T-cell (primary cell): ENCODE data around the gene ATG101. TPM values are rescaled to one million over a fixed set of nuclear protein-coding genes. Genes with fewer than 3 reads are reported as not detected.

Experiments
- ATAC-seq, 4 experiments: fragments of 200-7000 bp in 3 of 4; fragments of 150-1000 bp in 1 of 4; cut with Tn5 transposase; replicated peaks in 1 of 4; 1 replicate in 3 of 4; 2 replicates in 1 of 4; pipeline ENCODE4 v1.10.0; 2021; ENCODE audit warnings: moderate library complexity in 3 of 4, mild to moderate bottlenecking in 2 of 4, moderate number of reproducible peaks in 1 of 4
- CTCF ChIA-PET, 2 donors: fragments of 300-600 bp; sonication (Branson Sonifier 250); formaldehyde crosslinking; loops; one replicate each; lab custom pipeline; 2022; ENCODE audit warnings: antibody characterized with exemption in 2 of 2; lab: Charles Lee
- POLR2A ChIA-PET, 2 donors: fragments of 300-600 bp; sonication (Branson Sonifier 250); formaldehyde crosslinking; loops; one replicate each; lab custom pipeline; 2022; ENCODE audit warnings: antibody characterized with exemption in 2 of 2; lab: Charles Lee
- DNase-seq, 35 experiments: peaks; one replicate each; pipeline versions ENCODE4 v3.0.0 to v3.0.0-alpha.2; 2013 to 2023
- H3K27ac ChIP-seq: one replicate; pipeline ENCODE4 v1.5.1; 2013; ENCODE audit warnings: low read length
- H3K27me3 ChIP-seq, 2 experiments: replicated peaks in 1 of 2; 1 replicate in 1 of 2; 2 replicates in 1 of 2; pipeline versions ENCODE4 v1.6.1 to v1.7.0; 2013; ENCODE audit warnings: low read length in 1 of 2, mixed read lengths in 1 of 2; ENCODE audit not compliant: control insufficient read depth in 2 of 2, insufficient read depth in 2 of 2; ENCODE audit errors: extremely low read depth in 1 of 2
- H3K36me3 ChIP-seq, 2 donors: 1 replicate in 1 of 2; 2 replicates in 1 of 2; pipeline versions ENCODE4 v1.6.1 to v1.7.0; 2013; ENCODE audit warnings: low read length in 1 of 2; ENCODE audit not compliant: control insufficient read depth in 2 of 2, insufficient read depth in 1 of 2; ENCODE audit errors: extremely low read depth in 1 of 2
- H3K4me1 ChIP-seq, 2 experiments: 1 replicate in 1 of 2; 2 replicates in 1 of 2; pipeline versions ENCODE4 v1.6.1 to v1.7.0; 2013; ENCODE audit warnings: low read length in 2 of 2, mixed read lengths in 1 of 2; ENCODE audit not compliant: insufficient read depth in 2 of 2, control insufficient read depth in 1 of 2; ENCODE audit errors: extremely low read depth in 1 of 2
- H3K4me3 ChIP-seq, 2 donors: 1 replicate in 1 of 2; 2 replicates in 1 of 2; pipeline versions ENCODE4 v1.5.1 to v1.7.0; 2013; ENCODE audit warnings: mild to moderate bottlenecking in 2 of 2, low read length in 1 of 2, moderate library complexity in 1 of 2; ENCODE audit not compliant: control insufficient read depth in 1 of 2; ENCODE audit errors: extremely low read depth in 1 of 2
- H3K9me3 ChIP-seq: 2 replicates; pipeline ENCODE4 v1.7.0; 2013
- H3K27ac Mint-ChIP-seq, 2 donors: one replicate each; pipeline ENCODE4 v1.8.0; 2020 to 2021; ENCODE audit warnings: mild to moderate bottlenecking in 2 of 2, mixed read lengths in 2 of 2
- H3K27me3 Mint-ChIP-seq, 2 donors: one replicate each; pipeline ENCODE4 v1.8.0; 2021 to 2022; ENCODE audit warnings: mixed read lengths in 2 of 2
- H3K36me3 Mint-ChIP-seq: one replicate; pipeline ENCODE4 v1.8.0; 2021; ENCODE audit warnings: mixed read lengths
- H3K4me1 Mint-ChIP-seq, 3 donors: one replicate each; pipeline ENCODE4 v1.8.0; 2020 to 2022; ENCODE audit warnings: mixed read lengths in 3 of 3, mild to moderate bottlenecking in 1 of 3
- H3K4me3 Mint-ChIP-seq, 3 donors: one replicate each; pipeline ENCODE4 v1.8.0; 2020 to 2022; ENCODE audit warnings: mild to moderate bottlenecking in 3 of 3, mixed read lengths in 3 of 3, moderate library complexity in 3 of 3
- H3K9me3 Mint-ChIP-seq, 3 donors: one replicate each; pipeline ENCODE4 v1.8.0; 2020 to 2022; ENCODE audit warnings: mixed read lengths in 3 of 3
- WGBS: methylation state at CpG from one replicate; pipeline ENCODE4 v1.1.5; 2013; ENCODE audit warnings: missing lambda C conversion rate; ENCODE audit not compliant: insufficient coverage; 5-methylcytosine and 5-hydroxymethylcytosine counted together
- total RNA-seq, 35 experiments: library from RNA in 6 of 35; stranded (reverse) in 6 of 35; fragments of 120-200 nt in 1 of 35; gene quantifications; one replicate each; pipeline versions ENCODE4 v1.2.1 to v1.2.4 and lab custom pipeline; 2013 to 2026

Gene ATG101
- total RNA-seq, 5 donors from 2014 or later (not counting 1 experiment from before 2014, with no cell fraction given): 24.8 to 30.3 (median 25.9) TPM

- DNase-seq (no peak), ATAC-seq (no peak)
- POLR2A ChIA-PET: no interaction called here
- Mint-ChIP-seq H3K4me1 (peaks cover 15 to 20% (median 15%) of the 10 kb centered on the region in 3 donors), H3K4me3 (no peak within 1 kb of the TSS), H3K27ac (no peak within 1 kb of the TSS), H3K36me3 (peaks cover 26% of the 10 kb centered on the region), H3K9me3 (no peaks in the 10 kb centered on the region), H3K27me3 (no peaks in the 10 kb centered on the region)
- peaks cover 6 to 28% of the 10 kb centered on the region in 2 experiments for H3K4me1 ChIP-seq
- peaks cover 0 to 4% of the 10 kb centered on the region in 2 experiments for H3K27me3 ChIP-seq
- peaks cover 17 to 38% of the 10 kb centered on the region in 2 donors for H3K36me3 ChIP-seq
- CTCF ChIA-PET: interaction anchor here (0.5 to 3.5 kb wide), 3 partner anchors 54 to 102 kb away, joined by 3 to 31 read pairs (median 4); no protein-coding TSS in a partner anchor
- no peaks in the 10 kb centered on the region for H3K9me3 ChIP-seq
- H3K27ac ChIP-seq: no peak within 1 kb of the TSS
- no peak within 1 kb of the TSS for H3K4me3 ChIP-seq
- 95% methylated on average over 68 of the region's 87 CpGs for WGBS
Observed at GRCh38 chr12:52079576-52080402, 10.0 kb downstream of the ATG101 start, which contains the start of gene SMIM41. Gene SMIM41 (plus strand): TSS chr12:52079704. CDS start chr12:52079780, 76 bp downstream.

- peaks cover 26% of the 10 kb centered on the region for H3K36me3 Mint-ChIP-seq
Observed at GRCh38 chr12:52080403-52081251, 10.8 kb downstream of the ATG101 start.

GRCh38 chr12:52081263-52081733, 11.5 kb downstream of the ATG101 start:
- H3K4me3 ChIP-seq: no peak overlapping the region
- peak in 16 of 35 experiments; percentile 14 to 58 (median 29) for DNase-seq
- peaks cover 0 to 6% of the 10 kb centered on the region in 2 experiments for H3K27me3 ChIP-seq
- no peaks in the 10 kb centered on the region for H3K9me3 ChIP-seq
- H3K9me3 Mint-ChIP-seq: no peaks in the 10 kb centered on the region
- peak in 3 of 4 experiments; percentile 31 to 75 (median 35) for ATAC-seq
- H3K36me3 Mint-ChIP-seq: peaks cover 22% of the 10 kb centered on the region
- peaks cover 16 to 24% of the 10 kb centered on the region in 2 donors for H3K36me3 ChIP-seq
- no peaks in the 10 kb centered on the region for H3K27me3 Mint-ChIP-seq
- peaks cover 6 to 28% of the 10 kb centered on the region in 2 experiments for H3K4me1 ChIP-seq
- peaks cover 13 to 15% (median 15%) of the 10 kb centered on the region in 3 donors for H3K4me1 Mint-ChIP-seq
- H3K27ac ChIP-seq: no peak overlapping the region
- no peak overlapping the region for H3K4me3 Mint-ChIP-seq
- ChIA-PET CTCF (interaction anchor here (0.7 to 3.5 kb wide), 7 partner anchors 10 to 56 kb away, joined by 3 to 33 read pairs (median 4); no protein-coding TSS in a partner anchor), POLR2A (no interaction called here)
- 34% methylated on average over 5 of the region's 9 CpGs for WGBS
- no peak overlapping the region for H3K27ac Mint-ChIP-seq

More at GRCh38 chr12:52080403-52081251, 10.8 kb downstream of the ATG101 start:
- CTCF ChIA-PET: interaction anchor here (0.8 to 3.5 kb wide), 6 partner anchors 9 to 55 kb away, joined by 3 to 33 read pairs (median 5); no protein-coding TSS in a partner anchor
- Mint-ChIP-seq H3K27me3 (no peaks in the 10 kb centered on the region), H3K4me3 (no peak overlapping the region), H3K27ac (no peak overlapping the region), H3K9me3 (no peaks in the 10 kb centered on the region), H3K4me1 (peaks cover 15 to 16% (median 15%) of the 10 kb centered on the region in 3 donors)
- POLR2A ChIA-PET: no interaction called here
- Histone ChIP-seq H3K4me1 (peaks cover 6 to 28% of the 10 kb centered on the region in 2 experiments), H3K27me3 (peaks cover 0 to 5% of the 10 kb centered on the region in 2 experiments), H3K36me3 (peaks cover 17 to 30% of the 10 kb centered on the region in 2 donors), H3K27ac (no peak overlapping the region), H3K9me3 (no peaks in the 10 kb centered on the region), H3K4me3 (no peak overlapping the region)
- no peak for ATAC-seq
- 85% methylated on average over 7 of the region's 10 CpGs for WGBS
- DNase-seq: no peak

- H3K4me3 ChIP-seq: no peak overlapping the region
- peaks cover 14% of the 10 kb centered on the region for H3K36me3 Mint-ChIP-seq
- no peak for ATAC-seq
- H3K27ac ChIP-seq: no peak overlapping the region
- no peaks in the 10 kb centered on the region for H3K9me3 Mint-ChIP-seq
- no peaks in the 10 kb centered on the region for H3K9me3 ChIP-seq
- WGBS: 84% methylated on average over 11 of the region's 13 CpGs
- ChIA-PET POLR2A (no interaction called here), CTCF (interaction anchor here (0.6 to 3.5 kb wide), 7 partner anchors 11 to 56 kb away, joined by 3 to 33 read pairs (median 4); no protein-coding TSS in a partner anchor)
- peaks cover 6 to 28% of the 10 kb centered on the region in 2 experiments for H3K4me1 ChIP-seq
- no peak for DNase-seq
- peaks cover 1 to 8% of the 10 kb centered on the region in 2 donors for H3K27me3 Mint-ChIP-seq
- H3K27me3 ChIP-seq: peaks cover 0 to 12% of the 10 kb centered on the region in 2 experiments
- peaks cover 8 to 15% of the 10 kb centered on the region in 2 donors for H3K36me3 ChIP-seq
- peaks cover 12 to 15% (median 13%) of the 10 kb centered on the region in 3 donors for H3K4me1 Mint-ChIP-seq
- H3K27ac Mint-ChIP-seq: no peak overlapping the region
- H3K4me3 Mint-ChIP-seq: no peak overlapping the region
Observed at GRCh38 chr12:52082026-52082668, 12.4 kb downstream of the ATG101 start.

- peaks cover 7 to 13% of the 10 kb centered on the region in 2 donors for H3K36me3 ChIP-seq
- peaks cover 0 to 16% of the 10 kb centered on the region in 2 experiments for H3K27me3 ChIP-seq
- DNase-seq (no peak), ATAC-seq (peak in 1 of 4 experiments; percentile 5)
- Mint-ChIP-seq H3K4me1 (peaks cover 12 to 15% (median 13%) of the 10 kb centered on the region in 3 donors), H3K36me3 (peaks cover 10% of the 10 kb centered on the region), H3K4me3 (no peak overlapping the region), H3K9me3 (no peaks in the 10 kb centered on the region), H3K27ac (no peak overlapping the region), H3K27me3 (peaks cover 6 to 11% of the 10 kb centered on the region in 2 donors)
- CTCF ChIA-PET: interaction anchor here (0.6 to 3.5 kb wide), 6 partner anchors 11 to 57 kb away, joined by 3 to 33 read pairs (median 4); no protein-coding TSS in a partner anchor
- WGBS: 73% methylated on average over 2 of the region's 4 CpGs
- peaks cover 6 to 28% of the 10 kb centered on the region in 2 experiments for H3K4me1 ChIP-seq
- H3K4me3 ChIP-seq: no peak overlapping the region
- no peak overlapping the region for H3K27ac ChIP-seq
- no peaks in the 10 kb centered on the region for H3K9me3 ChIP-seq
- POLR2A ChIA-PET: no interaction called here
Observed at GRCh38 chr12:52082669-52082987, 12.8 kb downstream of the ATG101 start.
